H1 (cell line): ENCODE results near the gene GALNT11. TPM values are rescaled to one million over a fixed set of nuclear protein-coding genes. Genes with fewer than 3 reads are reported as not detected.

ENCODE experiments used
- CTCF ChIA-PET: fragments of 300-600 bp; sonication (Branson Sonifier 250); formaldehyde crosslinking; loops from one replicate; lab custom pipeline; 2021; ENCODE audit not compliant: partially characterized antibody; lab: Charles Lee
- POLR2A ChIA-PET: fragments of 300-600 bp; sonication (Branson Sonifier 250); formaldehyde crosslinking; loops from one replicate; lab custom pipeline; 2021; ENCODE audit warnings: inconsistent platforms; ENCODE audit not compliant: partially characterized antibody; lab: Charles Lee
- DNase-seq, 2 experiments: peaks; one replicate each; pipeline versions ENCODE4 v3.0.0 to v3.0.0-alpha.2; 2010 to 2022; ENCODE audit warnings: low spot score in 2 of 2, low read depth in 1 of 2, mixed read lengths in 1 of 2
- FAIRE-seq: peaks from 2 replicates; lab custom pipeline; 2011; peaks lifted over from hg19 to GRCh38; lab: Jason Lieb, UNC
- H2AFZ ChIP-seq: 2 replicates; pipeline ENCODE4 v1.8.1; 2012; ENCODE audit warnings: low read length, inconsistent platforms
- H2AK5ac ChIP-seq: 2 replicates; pipeline ENCODE4 v1.6.1; 2013; ENCODE audit warnings: low read depth, low read length
- H2BK120ac ChIP-seq: replicated peaks from 2 replicates; pipeline ENCODE3; 2013; ENCODE audit warnings: low read depth, low read length, inconsistent platforms
- H2BK12ac ChIP-seq: 2 replicates; pipeline ENCODE4 v1.6.1; 2013; ENCODE audit warnings: low read depth, low read length
- H2BK15ac ChIP-seq: 2 replicates; pipeline ENCODE4 v1.6.1; 2013; ENCODE audit warnings: low read length
- H2BK20ac ChIP-seq: 2 replicates; pipeline ENCODE4 v1.6.1; 2013; ENCODE audit warnings: low read length
- H2BK5ac ChIP-seq: 2 replicates; pipeline ENCODE4 v1.6.1; 2013; ENCODE audit warnings: low read depth, low read length
- H3K14ac ChIP-seq: 2 replicates; pipeline ENCODE4 v1.6.1; 2013; ENCODE audit warnings: inconsistent platforms; ENCODE audit not compliant: insufficient read length
- H3K18ac ChIP-seq: 2 replicates; pipeline ENCODE4 v1.6.1; 2013; ENCODE audit warnings: low read length; ENCODE audit errors: extremely low read depth
- H3K23ac ChIP-seq: 2 replicates; pipeline ENCODE4 v1.6.1; 2013; ENCODE audit warnings: inconsistent platforms; ENCODE audit not compliant: insufficient read length
- H3K23me2 ChIP-seq: 2 replicates; pipeline ENCODE4 v1.6.1; 2013; ENCODE audit warnings: low read depth, low read length
- H3K27ac ChIP-seq: 2 replicates; pipeline ENCODE4 v1.6.1; 2011; ENCODE audit warnings: low read depth, low read length, inconsistent platforms
- H3K27me3 ChIP-seq, 4 experiments: replicated peaks in 1 of 4; 1 replicate in 1 of 4; 2 replicates in 3 of 4; pipeline versions ENCODE4 v1.6.1 to v1.8.1; 2011 to 2013; ENCODE audit warnings: low read length in 3 of 4, mild to moderate bottlenecking in 3 of 4, inconsistent platforms in 2 of 4, mixed read lengths in 2 of 4, moderate library complexity in 1 of 4; ENCODE audit not compliant: control insufficient read depth in 3 of 4, insufficient read depth in 3 of 4; ENCODE audit errors: extremely low read depth in 1 of 4
- H3K36me3 ChIP-seq, 4 experiments: 2 replicates each; pipeline versions ENCODE4 v1.6.1 to v1.8.1; 2011 to 2013; ENCODE audit warnings: mild to moderate bottlenecking in 4 of 4, low read length in 3 of 4, moderate library complexity in 2 of 4, control low read depth in 1 of 4, inconsistent platforms in 1 of 4; ENCODE audit not compliant: insufficient read depth in 4 of 4, control insufficient read depth in 2 of 4
- H3K4ac ChIP-seq: replicated peaks from 2 replicates; pipeline ENCODE3; 2013; ENCODE audit warnings: low read length, low read depth, mixed read lengths, inconsistent platforms; ENCODE audit not compliant: insufficient read length
- H3K4me1 ChIP-seq, 4 experiments: replicated peaks in 1 of 4; 1 replicate in 1 of 4; 2 replicates in 3 of 4; pipeline versions ENCODE4 v1.6.1 to v1.8.1; 2011 to 2013; ENCODE audit warnings: low read length in 3 of 4, inconsistent platforms in 2 of 4, mixed read lengths in 1 of 4; ENCODE audit not compliant: insufficient read depth in 4 of 4, control insufficient read depth in 3 of 4
- H3K4me2 ChIP-seq, 2 experiments: 2 replicates each; pipeline versions ENCODE4 v1.6.1 to v1.8.1; 2011 to 2013; ENCODE audit warnings: low read depth in 2 of 2, low read length in 2 of 2, control low read depth in 1 of 2, inconsistent platforms in 1 of 2, mild to moderate bottlenecking in 1 of 2; ENCODE audit not compliant: insufficient read depth in 1 of 2
- H3K4me3 ChIP-seq, 4 experiments: fragments of 200-600, 300-600 bp in 1 of 4; sonication (generic), shearing (Covaris generic), sonication (Bioruptor Twin) in 1 of 4; 2 replicates each; pipeline versions ENCODE4 v1.5.1 to v1.8.1; 2011 to 2016; ENCODE audit warnings: low read length in 4 of 4, low read depth in 3 of 4, control low read depth in 2 of 4, inconsistent platforms in 2 of 4, mild to moderate bottlenecking in 2 of 4, mixed read lengths in 1 of 4, moderate library complexity in 1 of 4; ENCODE audit not compliant: insufficient read depth in 2 of 4; ENCODE audit errors: extremely low read depth in 1 of 4
- H3K56ac ChIP-seq: replicated peaks from 2 replicates; pipeline ENCODE3; 2013; ENCODE audit warnings: low read depth, mild to moderate bottlenecking, mixed read lengths, low read length, inconsistent platforms; ENCODE audit not compliant: insufficient read length
- H3K79me1 ChIP-seq: 2 replicates; pipeline ENCODE4 v1.6.1; 2013; ENCODE audit warnings: low read depth, low read length, control low read depth
- H3K79me2 ChIP-seq, 2 experiments: 2 replicates each; pipeline versions ENCODE4 v1.6.1 to v1.8.1; 2012 to 2013; ENCODE audit warnings: low read length in 2 of 2, mild to moderate bottlenecking in 2 of 2, inconsistent platforms in 1 of 2; ENCODE audit not compliant: insufficient read depth in 2 of 2, control insufficient read depth in 1 of 2
- H3K9ac ChIP-seq, 4 experiments: replicated peaks in 1 of 4; 1 replicate in 1 of 4; 2 replicates in 3 of 4; pipeline versions ENCODE4 v1.6.1 to v1.8.1; 2011 to 2013; ENCODE audit warnings: low read depth in 3 of 4, low read length in 3 of 4, control low read depth in 2 of 4, mild to moderate bottlenecking in 2 of 4, moderate library complexity in 2 of 4, inconsistent platforms in 1 of 4; ENCODE audit errors: extremely low read depth in 1 of 4
- H3K9me3 ChIP-seq, 2 experiments: 2 replicates each; pipeline versions ENCODE4 v1.6.1 to v1.8.1; 2012 to 2013; ENCODE audit warnings: mild to moderate bottlenecking in 2 of 2, moderate library complexity in 2 of 2, control low read depth in 1 of 2, inconsistent platforms in 1 of 2, low read depth in 1 of 2, low read length in 1 of 2, mixed read lengths in 1 of 2; ENCODE audit not compliant: insufficient read depth in 2 of 2
- H4K20me1 ChIP-seq, 2 experiments: replicated peaks in 1 of 2; 2 replicates each; pipeline versions ENCODE3 to v1.8.1; 2011 to 2013; ENCODE audit warnings: inconsistent platforms in 2 of 2, low read length in 2 of 2, mild to moderate bottlenecking in 1 of 2; ENCODE audit not compliant: insufficient read depth in 2 of 2, control insufficient read depth in 1 of 2
- H4K5ac ChIP-seq: 2 replicates; pipeline ENCODE4 v1.6.1; 2013; ENCODE audit warnings: low read length, low read depth, mixed read lengths, inconsistent platforms; ENCODE audit not compliant: insufficient read length
- H4K8ac ChIP-seq: 2 replicates; pipeline ENCODE4 v1.8.0; 2013; ENCODE audit warnings: mild to moderate bottlenecking, moderate library complexity, low read length, inconsistent platforms; ENCODE audit not compliant: insufficient read depth; ENCODE audit errors: extremely low read depth
- H4K91ac ChIP-seq: replicated peaks from 2 replicates; pipeline ENCODE3; 2013; ENCODE audit warnings: low read length, mixed read lengths, inconsistent platforms; ENCODE audit not compliant: insufficient read length
- CHD2 ChIP-seq: IDR thresholded peaks from 2 replicates; pipeline ENCODE4 v1.6.1; 2012; ENCODE audit warnings: low read length, improper control_type of control experiment
- E2F6 ChIP-seq: IDR thresholded peaks from 2 replicates; pipeline ENCODE4 v1.6.1; 2012; ENCODE audit warnings: inconsistent platforms
- EZH2 ChIP-seq: fragments of 200-600 bp; sonication (generic); IDR thresholded peaks from 2 replicates; pipeline ENCODE4 v1.7.1; 2012; ENCODE audit warnings: low read depth, mild to moderate bottlenecking, moderate library complexity, low read length, inconsistent platforms; ENCODE audit not compliant: severe bottlenecking
- KDM1A ChIP-seq: fragments of 200-600, 300-600 bp; sonication (generic); IDR thresholded peaks from 2 replicates; pipeline ENCODE4 v1.7.1; 2016; ENCODE audit warnings: mild to moderate bottlenecking, low read length, borderline replicate concordance
- SIRT6 ChIP-seq: IDR thresholded peaks from one replicate; pipeline ENCODE4 v1.7.1; 2012; ENCODE audit warnings: low read length, inconsistent platforms
- SP4 ChIP-seq: IDR thresholded peaks from 2 replicates; pipeline ENCODE4 v1.6.1; 2012; ENCODE audit warnings: low read length, inconsistent platforms
- WGBS, 2 experiments: shearing (Covaris generic) in 1 of 2; methylation state at CpG; one replicate each; pipeline versions ENCODE4 v1.1.6 to v1.1.7; 2013 to 2015; ENCODE audit warnings: low lambda C conversion rate in 2 of 2, mixed read lengths in 2 of 2, inconsistent platforms in 1 of 2, low coverage in 1 of 2, missing lambda C conversion rate in 1 of 2; ENCODE audit not compliant: insufficient replicate concordance in 2 of 2, insufficient coverage in 1 of 2, insufficient read length in 1 of 2; ENCODE audit errors: extremely low coverage in 1 of 2, missing lambda C conversion rate in 1 of 2; 5-methylcytosine and 5-hydroxymethylcytosine counted together
- polyA plus RNA-seq, 7 experiments: library from polyadenylated mRNA; depleted of rRNA in 3 of 7; stranded (reverse) in 5 of 7; unstranded in 2 of 7; fragments of >200 nt in 5 of 7; fragments of 200-250 nt in 2 of 7; gene quantifications; 1 replicate in 5 of 7; 2 replicates in 1 of 7; 4 replicates in 1 of 7; pipeline versions ENCODE4 v1.2.1 to v1.2.3, GENCODE V29; 2011 to 2013; ENCODE audit warnings: missing spikeins in 2 of 7, mixed read lengths in 2 of 7
- total RNA-seq: library from RNA; stranded (reverse); fragmentation: NEBNext Ultra II Directional; extraction: Animal tissue kit (Norgen Biotek cat#: 25700); gene quantifications from 2 replicates; pipeline ENCODE4 v1.2.1, GENCODE V29; 2021

GALNT11 gene
- total and polyA plus RNA-seq, 2 of the 8 experiments (the other 6 are each of a cell fraction or from before 2014, with no cell fraction given) = 20.5 to 23.2 TPM

DNA sequence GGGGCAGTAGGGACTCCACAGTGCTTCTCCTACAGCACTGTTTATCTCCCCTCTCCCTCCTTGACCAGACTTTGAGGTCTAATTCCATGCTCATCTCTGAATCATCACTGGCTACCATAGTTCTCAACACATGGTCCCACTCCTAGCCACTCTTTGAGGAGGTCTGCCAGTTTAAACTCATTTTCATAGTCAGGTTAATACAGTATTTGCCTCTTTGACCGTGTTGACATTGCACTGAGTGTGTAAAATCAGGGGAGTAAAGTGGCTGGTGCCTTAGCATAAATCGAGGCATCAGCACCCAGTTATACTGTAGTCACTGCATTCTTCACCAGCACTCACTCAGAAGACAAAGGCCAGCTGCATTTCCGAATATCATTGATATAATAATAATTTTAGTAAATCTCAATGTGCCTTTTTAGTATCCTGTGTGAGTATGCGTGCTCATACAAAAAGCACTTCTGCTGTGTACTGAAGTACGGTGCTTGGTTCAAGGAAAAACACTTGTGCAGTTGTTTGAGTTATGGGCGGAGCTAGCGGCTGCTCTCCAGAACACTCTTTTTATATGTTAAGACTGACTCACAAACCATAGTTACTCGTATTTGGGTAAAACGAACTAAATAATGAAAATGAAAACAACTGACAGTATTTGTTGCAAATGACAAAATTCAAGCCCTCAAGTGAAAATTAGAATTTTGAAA lies 89.7 kb downstream of the GALNT11 start:
- POLR2A ChIA-PET = no interaction called here
- FAIRE-seq = no peak

More for the DNA sequence above, 89.7 kb downstream of the GALNT11 start:
- H3K9ac ChIP-seq = no peak overlapping the region
- H3K23me2 ChIP-seq = no peaks in the 10 kb centered on the region
- H3K56ac ChIP-seq = no peak overlapping the region
- H2BK120ac ChIP-seq = no peak overlapping the region
- no peak overlapping the region for H4K91ac ChIP-seq
- no peak overlapping the region for H4K5ac ChIP-seq
- H3K4me2 ChIP-seq = no peak overlapping the region
- H3K18ac ChIP-seq = no peak overlapping the region
- no peak overlapping the region for H3K4ac ChIP-seq
- no peak overlapping the region for H2BK15ac ChIP-seq
- no peak overlapping the region for H3K14ac ChIP-seq
- H3K27ac ChIP-seq = no peak overlapping the region
- H4K20me1 ChIP-seq = peaks cover 0 to 2% of the 10 kb centered on the region in 2 experiments
- H2BK12ac ChIP-seq = no peak overlapping the region
- WGBS, 2 experiments = 90% methylated on average over 9 of the region's 9 CpGs; no CpG with 5 or more reads in 1 of the 2 experiments
- no peak overlapping the region for H2AK5ac ChIP-seq
- H2BK20ac ChIP-seq = no peak overlapping the region
- H2AFZ ChIP-seq = no peak overlapping the region
- no peak overlapping the region for H2BK5ac ChIP-seq
- H4K8ac ChIP-seq = no peak overlapping the region
- TF ChIP-seq CHD2 (no peak), E2F6 (no peak), EZH2 (no peak), SP4 (no peak), KDM1A (no peak), SIRT6 (no peak)
- CTCF ChIA-PET = interaction anchor here (1.5 kb wide), 1 partner anchor 20 kb away, joined by 3 read pairs; no protein-coding TSS in a partner anchor
- H3K23ac ChIP-seq = no peak overlapping the region
- DNase-seq = no peak
- H3K36me3 ChIP-seq = peaks cover 2 to 21% (median 12%) of the 10 kb centered on the region in 4 experiments; a peak in 7 of 8 replicates
- H3K27me3 ChIP-seq = peaks cover 0 to 1% (median 0%) of the 10 kb centered on the region in 4 experiments; a peak in 1 of 7 replicates
- no peaks in the 10 kb centered on the region for H3K79me1 ChIP-seq
- H3K79me2 ChIP-seq = no peaks in the 10 kb centered on the region
- no peak overlapping the region for H3K4me3 ChIP-seq
- no peaks in the 10 kb centered on the region for H3K4me1 ChIP-seq
- no peaks in the 10 kb centered on the region for H3K9me3 ChIP-seq
